Fibroblast of skin of right quadriceps (primary cell): ENCODE measurements around the gene ZNF547.

Experiments used
- DNase-seq: peaks from one replicate; pipeline ENCODE4 v3.0.0-alpha.2; 2013

Gene ZNF547

GRCh38 chr19:57376151-57376550 is 12.8 kb downstream of the ZNF547 start:
- no peak for DNase-seq

DNA sequence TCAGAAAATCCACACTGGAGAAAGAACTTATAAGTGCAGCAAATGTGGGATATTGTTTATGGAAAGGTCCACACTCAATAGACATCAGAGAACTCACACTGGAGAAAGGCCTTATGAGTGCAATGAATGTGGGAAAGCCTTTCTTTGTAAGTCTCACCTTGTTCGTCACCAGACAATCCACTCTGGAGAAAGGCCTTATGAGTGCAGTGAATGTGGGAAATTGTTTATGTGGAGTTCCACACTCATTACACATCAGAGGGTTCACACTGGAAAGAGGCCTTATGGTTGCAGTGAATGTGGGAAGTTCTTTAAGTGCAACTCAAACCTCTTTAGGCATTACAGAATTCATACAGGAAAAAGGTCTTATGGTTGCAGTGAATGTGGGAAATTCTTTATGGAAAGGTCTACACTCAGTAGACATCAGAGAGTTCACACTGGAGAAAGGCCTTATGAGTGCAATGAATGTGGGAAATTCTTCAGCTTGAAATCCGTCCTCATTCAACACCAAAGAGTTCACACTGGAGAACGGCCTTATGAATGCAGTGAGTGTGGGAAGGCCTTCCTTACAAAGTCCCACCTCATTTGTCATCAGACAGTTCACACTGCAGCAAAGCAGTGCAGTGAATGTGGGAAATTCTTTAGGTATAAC is 14.3 kb downstream of the ZNF547 start:
- DNase-seq, result no peak

- no peak for DNase-seq
These were observed 17.6 kb downstream of the ZNF547 start for GRCh38 chr19:57380923-57381322.

DNA sequence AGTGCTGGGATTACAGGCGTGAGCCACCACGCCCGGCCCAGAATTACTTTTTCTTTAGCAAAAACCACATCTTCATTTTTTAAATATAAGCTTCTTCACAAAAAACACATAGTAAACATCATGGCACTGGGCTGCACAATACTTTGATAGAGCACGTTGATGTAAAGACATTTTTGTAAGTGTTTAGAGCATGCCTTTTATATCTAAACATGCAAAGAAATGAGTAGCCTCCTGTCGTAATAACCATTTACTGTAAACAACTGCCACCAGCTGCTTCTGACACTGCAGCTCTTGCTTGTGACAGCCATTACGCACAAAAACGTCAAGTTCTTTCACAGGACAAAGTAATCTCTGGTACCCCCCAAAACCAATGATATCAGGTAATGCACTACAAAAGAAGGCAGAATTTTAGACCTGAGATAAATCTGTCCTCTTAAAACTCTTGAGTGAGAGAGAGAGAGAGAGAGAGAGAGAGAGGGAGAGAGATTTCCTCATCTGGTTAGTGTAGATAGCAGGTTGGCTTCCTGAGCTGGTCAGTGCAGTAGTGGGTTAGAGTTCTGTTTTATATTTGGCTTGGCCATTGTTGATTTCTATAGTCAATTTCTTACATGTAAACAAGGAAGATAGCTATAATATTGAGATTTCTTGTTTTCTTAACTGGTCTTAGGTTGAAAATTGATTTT is 19.6 kb downstream of the ZNF547 start:
- no peak for DNase-seq

DNA sequence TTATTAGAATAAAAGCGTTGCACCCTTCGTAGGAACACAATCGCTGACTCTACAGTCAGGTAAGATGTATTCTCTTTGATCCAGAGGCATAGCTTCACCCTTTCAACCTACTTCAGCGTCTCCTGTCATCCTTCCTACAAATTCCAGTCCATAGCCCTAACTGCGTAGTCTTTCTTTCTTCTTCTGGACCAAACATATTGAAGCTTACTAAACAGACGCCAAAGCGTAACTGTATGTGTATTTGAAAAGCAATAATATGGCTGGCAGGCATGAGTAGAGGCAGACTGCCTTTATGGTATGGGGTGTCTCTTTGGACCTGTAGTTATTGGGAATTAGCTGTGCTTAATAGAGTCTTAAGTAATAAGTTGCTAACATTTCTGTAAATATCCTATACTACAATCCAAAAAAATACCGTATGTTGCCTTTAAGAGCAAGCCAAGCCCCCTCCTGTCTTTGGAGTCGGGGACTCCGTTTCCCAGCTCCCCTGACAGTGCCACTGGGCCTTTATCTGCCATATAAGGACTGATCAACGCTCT is 25.9 kb downstream of the ZNF547 start:
- DNase-seq, result no peak

DNA sequence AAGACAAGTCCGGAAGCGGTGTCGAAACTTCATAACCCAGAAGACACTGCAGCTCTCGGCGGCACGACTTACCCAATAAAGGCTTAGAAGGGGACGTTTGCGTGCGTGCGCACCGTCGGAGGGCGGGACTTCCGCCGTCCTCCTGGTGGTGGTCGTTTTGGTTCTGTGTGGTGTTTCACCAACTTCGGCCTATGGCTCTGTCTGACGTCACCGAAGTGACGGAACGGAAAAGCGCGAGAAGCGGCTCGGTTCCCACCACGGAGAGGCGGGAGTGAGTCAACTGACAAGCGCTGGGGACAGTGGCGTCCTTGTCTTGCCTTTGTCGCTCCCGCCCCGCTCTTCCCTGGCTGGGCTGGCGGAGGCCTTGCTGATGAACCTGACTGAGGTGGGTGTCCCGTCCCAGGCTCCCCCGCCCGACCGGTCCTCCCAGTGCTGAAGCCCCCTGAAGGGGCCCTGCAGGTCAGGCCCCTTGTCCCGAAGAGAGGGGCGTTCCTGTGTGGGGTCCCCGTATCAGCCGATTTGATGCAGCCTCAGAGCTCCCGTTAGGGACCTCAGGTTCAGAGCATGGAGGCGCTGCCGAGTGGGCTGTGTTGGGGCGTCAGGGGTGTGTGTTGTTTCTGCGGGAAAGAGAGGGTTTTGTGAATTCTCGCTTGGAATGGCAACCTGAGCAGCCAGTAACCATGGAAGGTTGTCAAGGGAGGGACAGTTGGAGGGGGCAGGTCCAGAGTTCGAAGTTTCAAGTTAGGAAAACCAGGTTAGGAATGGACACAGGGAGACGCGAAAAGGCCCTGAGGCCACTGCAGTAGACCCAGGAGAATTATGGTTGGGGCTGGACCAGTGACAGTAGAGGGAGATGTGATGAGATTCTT is 26.6 kb downstream of the ZNF547 start, which contains the start of gene ZNF548:
TSS of gene ZNF548 (plus strand) at position 125 of the 869 bp plus-strand sequence. CDS start at position 371, 246 bp downstream.
- peak; percentile 99 for DNase-seq

- no peak for DNase-seq
These were observed 32.4 kb downstream of the ZNF547 start for GRCh38 chr19:57395710-57396109.

- DNase-seq, result no peak
These were observed 35.5 kb downstream of the ZNF547 start for GRCh38 chr19:57398868-57399267.

DNA sequence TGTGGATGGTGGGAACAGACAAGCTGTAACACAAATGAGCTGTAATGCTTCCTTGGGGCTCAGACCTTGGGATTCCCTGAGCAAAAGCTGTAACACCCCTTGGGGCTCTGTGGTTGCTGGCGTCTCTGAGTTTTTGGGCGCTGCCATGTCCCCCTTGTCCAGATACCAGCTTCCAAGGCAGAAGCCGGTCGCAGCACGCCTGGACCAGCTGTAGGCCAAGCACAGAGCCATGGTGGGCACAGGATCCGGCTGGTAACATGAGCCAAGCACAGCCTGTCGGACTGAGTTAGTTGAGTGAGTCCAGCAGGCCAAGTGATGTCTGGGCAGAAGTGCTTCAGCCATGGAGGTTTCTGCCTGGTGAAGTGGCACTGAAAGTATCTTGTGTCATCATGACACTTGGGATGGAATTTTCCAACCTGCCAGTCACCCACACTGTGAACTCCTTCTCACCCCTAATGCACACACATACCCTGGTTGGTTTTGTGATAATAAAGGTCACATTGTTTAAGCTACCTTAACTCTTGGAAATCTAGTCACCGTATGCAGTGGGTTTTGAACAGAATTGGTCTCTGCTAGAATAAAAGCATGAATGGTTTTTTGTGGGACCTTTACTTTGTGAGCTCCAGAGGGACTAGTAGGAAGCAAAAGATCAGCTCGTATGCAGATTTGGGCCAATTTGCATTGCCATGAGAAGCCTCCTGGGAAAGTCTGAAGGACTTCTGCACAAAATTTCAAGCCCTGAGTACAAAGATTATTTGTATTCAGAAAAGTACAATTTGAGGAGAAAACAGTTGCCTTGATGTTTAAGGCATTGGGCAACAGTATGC is 40.6 kb downstream of the ZNF547 start:
- no peak for DNase-seq

DNA sequence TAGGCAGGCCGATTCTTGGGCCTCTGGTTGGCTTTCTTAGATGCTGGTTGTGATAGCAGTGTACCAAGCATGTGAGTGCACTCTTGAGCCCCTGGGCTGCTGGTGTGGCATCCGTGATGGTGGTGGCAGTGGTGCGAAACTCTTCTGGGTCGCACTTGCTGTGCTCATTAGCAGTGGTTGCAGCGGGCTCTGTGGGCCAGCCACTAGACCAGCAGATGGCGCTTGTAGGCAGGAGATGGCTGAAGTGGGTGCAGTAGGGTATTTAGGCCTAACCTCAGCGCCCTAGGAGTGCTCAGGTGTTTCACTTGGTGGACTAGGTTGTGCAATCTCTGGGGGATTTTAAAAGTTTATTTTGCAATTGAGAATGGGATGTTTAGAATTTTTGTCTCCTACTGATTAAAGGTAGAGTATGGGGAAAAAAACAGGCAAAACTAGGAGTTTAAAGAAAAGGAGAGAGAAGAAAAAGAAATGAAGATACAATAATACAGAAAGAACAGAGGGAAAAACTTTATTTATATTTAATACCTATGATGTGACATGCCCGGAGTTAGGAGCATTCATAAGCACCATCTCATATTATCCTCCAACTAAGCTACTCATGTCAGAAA is 43.3 kb downstream of the ZNF547 start:
- DNase-seq, result peak; percentile 15

DNA sequence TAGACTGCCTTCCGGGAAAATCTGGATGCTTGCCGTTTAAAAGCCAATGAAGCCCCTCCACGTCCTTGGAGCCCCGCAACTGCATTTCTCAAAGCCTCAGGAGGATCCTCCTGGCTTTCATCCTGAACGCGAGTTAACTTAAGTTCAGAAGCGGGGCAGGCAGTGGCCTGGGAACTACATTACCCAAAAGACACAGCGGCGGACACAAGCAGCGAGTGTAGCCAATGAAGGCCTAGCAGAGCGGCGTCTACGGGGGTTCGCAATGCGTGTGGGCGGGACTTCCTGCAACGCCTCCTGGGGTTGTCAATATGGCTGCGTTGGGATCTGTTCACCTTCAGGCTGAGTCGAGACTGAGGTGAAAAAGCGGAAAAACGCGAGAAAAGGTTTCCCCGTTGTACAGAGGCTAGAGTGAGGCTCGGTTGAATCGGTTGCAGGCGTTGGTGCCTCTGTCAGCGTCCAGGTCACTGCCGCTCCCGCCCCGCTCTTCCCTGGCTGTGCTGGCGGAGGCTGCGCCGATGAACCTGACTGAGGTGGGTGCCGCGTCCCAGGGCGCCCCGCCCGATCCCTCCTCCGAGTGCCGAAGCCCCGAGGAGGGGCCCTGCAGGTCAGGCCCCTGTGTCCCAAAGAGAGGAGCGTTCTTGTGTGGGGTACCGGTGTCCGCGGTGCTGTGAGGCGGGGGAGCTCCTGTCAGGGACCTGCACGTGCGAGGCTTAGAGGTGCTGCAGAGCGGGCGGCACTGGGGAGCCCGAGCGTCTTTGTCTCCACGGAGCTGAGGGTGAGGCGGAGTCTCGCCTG is 47.7 kb downstream of the ZNF547 start, which contains the start of gene ZNF17:
TSS of gene ZNF17 (plus strand) at position 285 of the 795 bp plus-strand sequence. CDS start 2,455 bp downstream, outside the sequence.
- peak; percentile 90 for DNase-seq

DNA sequence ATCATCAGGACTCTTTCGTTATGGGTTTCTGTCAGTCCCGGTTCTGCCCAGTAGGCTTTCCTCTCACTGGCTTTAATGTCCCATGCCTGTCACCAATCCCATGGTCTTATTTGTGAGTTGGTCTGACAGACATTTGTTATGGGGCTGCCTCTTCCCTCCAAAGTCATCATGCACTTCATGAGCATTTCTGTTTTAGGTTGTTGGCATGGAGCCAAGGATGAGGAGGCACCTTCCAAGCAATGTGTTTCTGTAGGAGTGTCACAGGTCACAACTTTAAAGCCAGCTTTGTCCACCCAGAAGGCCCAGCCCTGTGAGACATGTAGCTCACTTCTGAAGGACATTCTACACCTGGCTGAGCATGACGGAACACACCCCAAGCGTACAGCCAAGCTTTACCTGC is 56.1 kb downstream of the ZNF547 start:
- DNase-seq, result no peak

GRCh38 chr19:57421037-57421436 is 57.7 kb downstream of the ZNF547 start:
- DNase-seq, result no peak
